Measurements from ENCODE around the gene TFAP2A. TPM values are rescaled to one million over a fixed set of nuclear protein-coding genes. Genes with fewer than 3 reads are reported as not detected.
A peak's percentile ranks its signal among the peaks of the same experiment; 100 is the strongest.

The TFAP2A gene
- total RNA-seq, 4 donors from 2014 or later = 0.31 to 4.6 (median 0.42) TPM; not detected in 1

DNA sequence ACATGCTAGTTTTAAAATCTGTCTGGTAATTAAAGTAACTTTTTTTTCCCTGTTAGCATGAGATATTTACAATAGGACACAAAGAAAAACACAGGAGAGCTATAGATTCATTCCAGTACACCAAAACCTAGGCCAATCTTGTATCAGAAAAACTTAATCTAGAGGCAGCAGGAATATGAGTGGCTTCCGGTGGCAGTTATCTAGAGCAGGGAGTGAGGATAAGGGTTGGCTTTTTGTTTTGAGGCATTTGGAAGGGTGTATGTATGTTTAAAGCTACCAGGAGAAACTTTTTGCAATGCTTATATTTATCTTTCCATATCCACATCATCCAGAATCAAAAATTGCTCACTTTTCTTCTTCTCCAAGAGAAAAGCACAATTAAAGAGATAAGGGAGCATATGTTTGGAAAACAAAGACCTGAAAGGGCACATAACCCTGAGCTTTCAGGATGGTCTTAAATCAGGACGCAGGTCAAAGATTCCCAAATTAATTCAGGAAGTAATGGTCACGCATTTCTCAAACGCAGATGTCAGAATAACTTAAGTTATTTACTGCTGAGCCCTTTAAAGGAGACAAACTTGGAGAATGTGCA lies 13.1 kb downstream of the TFAP2A start:
- peaks cover 4 to 23% (median 4%) of the 10 kb centered on the region in 3 donors for H3K4me1 ChIP-seq
- 32 to 51% methylated on average over 4 of the region's 4 CpGs for WGBS, 2 donors (ENCODE audit: low coverage in 1 of 2)
- ATAC-seq = no peak
- peaks cover 49% of the 10 kb centered on the region for H3K27me3 ChIP-seq
- TF ChIP-seq POLR2A (IDR thresholded peaks at IDR 0.05) (no peak), POLR2AphosphoS5 (IDR thresholded peaks at IDR 0.05) (no peak), EP300 (IDR thresholded peaks at IDR 0.05) (no peak)
- TF ChIP-seq, protein P1, sequence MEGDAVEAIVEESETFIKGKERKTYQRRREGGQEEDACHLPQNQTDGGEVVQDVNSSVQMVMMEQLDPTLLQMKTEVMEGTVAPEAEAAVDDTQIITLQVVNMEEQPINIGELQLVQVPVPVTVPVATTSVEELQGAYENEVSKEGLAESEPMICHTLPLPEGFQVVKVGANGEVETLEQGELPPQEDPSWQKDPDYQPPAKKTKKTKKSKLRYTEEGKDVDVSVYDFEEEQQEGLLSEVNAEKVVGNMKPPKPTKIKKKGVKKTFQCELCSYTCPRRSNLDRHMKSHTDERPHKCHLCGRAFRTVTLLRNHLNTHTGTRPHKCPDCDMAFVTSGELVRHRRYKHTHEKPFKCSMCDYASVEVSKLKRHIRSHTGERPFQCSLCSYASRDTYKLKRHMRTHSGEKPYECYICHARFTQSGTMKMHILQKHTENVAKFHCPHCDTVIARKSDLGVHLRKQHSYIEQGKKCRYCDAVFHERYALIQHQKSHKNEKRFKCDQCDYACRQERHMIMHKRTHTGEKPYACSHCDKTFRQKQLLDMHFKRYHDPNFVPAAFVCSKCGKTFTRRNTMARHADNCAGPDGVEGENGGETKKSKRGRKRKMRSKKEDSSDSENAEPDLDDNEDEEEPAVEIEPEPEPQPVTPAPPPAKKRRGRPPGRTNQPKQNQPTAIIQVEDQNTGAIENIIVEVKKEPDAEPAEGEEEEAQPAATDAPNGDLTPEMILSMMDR (IDR thresholded peaks at IDR 0.05) = no peak
- H3K27ac ChIP-seq = no peak overlapping the region
- H3K36me3 ChIP-seq = no peaks in the 10 kb centered on the region
- peaks cover 0 to 6% (median 0%) of the 10 kb centered on the region in 3 donors for H3K9me3 ChIP-seq
- H3K4me3 ChIP-seq = no peak overlapping the region

DNA sequence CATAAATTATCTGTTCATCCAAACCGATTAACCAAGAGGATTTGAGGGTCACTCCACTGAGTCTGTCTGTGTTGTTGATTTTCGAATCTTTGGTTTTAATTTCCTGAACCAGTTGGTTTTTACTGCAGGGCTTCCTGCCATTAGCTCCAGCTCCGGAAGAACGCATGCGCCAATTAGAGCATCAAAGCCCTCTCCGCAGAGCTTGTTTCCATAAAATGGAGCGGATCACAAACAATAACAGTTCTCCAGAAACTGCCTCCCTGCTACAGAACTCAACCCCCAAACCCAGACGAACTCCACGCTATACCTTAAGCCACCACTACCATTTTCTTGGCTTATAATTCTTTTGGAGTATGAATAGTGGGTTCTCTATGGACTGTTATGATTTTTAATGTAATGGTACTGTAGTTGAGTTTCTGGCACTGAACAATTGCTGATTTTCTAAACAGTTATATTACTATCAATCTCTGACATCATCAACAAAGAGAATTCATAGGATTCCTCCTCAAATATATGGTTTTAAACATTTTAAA lies 13.8 kb downstream of the TFAP2A start:
- no peak for TF ChIP-seq POLR2A (IDR thresholded peaks at IDR 0.05)
- TF ChIP-seq, protein P1 (IDR thresholded peaks at IDR 0.05) = no peak
- Histone ChIP-seq H3K4me3 (no peak overlapping the region), H3K27me3 (peaks cover 53% of the 10 kb centered on the region), H3K36me3 (no peaks in the 10 kb centered on the region), H3K27ac (no peak overlapping the region), H3K4me1 (peaks cover 4 to 23% (median 4%) of the 10 kb centered on the region in 3 donors), H3K9me3 (peaks cover 0 to 6% (median 0%) of the 10 kb centered on the region in 3 donors)
- ATAC-seq = no peak
- 19 to 43% methylated on average over 5 to 9 of the region's 9 CpGs for WGBS, 2 donors (ENCODE audit: low coverage in 1 of 2)

DNA sequence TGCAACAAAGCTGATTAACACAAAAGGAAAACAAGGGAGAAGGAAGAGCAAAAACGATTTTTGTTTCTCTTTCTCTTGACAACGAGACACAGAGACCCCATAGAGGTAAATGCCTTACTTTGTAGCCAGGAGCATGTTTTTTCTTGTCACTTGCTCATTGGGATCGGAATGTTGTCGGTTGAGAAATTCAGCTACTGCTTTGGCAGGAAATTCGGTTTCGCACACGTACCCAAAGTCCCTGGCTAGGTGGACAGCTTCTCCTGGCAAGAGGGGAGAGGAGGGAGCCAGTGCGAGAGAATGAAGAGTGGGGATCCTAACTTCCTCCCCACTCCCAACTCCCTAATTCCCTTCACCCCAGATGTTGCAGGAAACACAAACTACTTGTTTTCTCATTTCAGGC lies 14.5 kb downstream of the TFAP2A start:
- Histone ChIP-seq H3K4me1 (peaks cover 4 to 23% (median 4%) of the 10 kb centered on the region in 3 donors), H3K27ac (no peak overlapping the region), H3K36me3 (no peaks in the 10 kb centered on the region), H3K27me3 (peaks cover 61% of the 10 kb centered on the region), H3K9me3 (peaks cover 0 to 6% (median 0%) of the 10 kb centered on the region in 3 donors), H3K4me3 (no peak overlapping the region)
- no peak for ATAC-seq
- TF ChIP-seq POLR2AphosphoS5 (IDR thresholded peaks at IDR 0.05) (no peak), EP300 (IDR thresholded peaks at IDR 0.05) (no peak), POLR2A (IDR thresholded peaks at IDR 0.05) (no peak)
- TF ChIP-seq, protein P1 (IDR thresholded peaks at IDR 0.05) = no peak
- 55 to 57% methylated on average over 8 of the region's 8 CpGs for WGBS, 2 donors (ENCODE audit: low coverage in 1 of 2)

DNA sequence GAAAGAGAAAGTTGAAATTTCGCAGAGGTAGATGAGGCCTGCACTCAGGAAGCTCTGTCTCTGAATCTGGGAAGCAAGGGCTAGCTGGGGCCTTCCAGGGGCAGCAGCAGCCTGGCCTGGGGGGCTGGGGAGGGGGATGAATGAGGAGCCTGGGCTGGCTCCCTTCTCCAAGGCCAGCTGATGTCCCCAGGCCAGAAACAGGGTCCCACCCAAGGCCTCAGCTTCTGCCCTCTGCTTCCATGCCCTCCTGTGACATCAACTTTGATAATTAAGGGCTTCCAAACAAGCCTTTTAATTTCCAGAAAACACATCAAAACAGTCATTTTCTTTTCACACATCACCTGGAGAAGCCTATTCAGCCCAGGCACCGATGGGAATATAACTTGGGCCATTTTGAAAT lies 15.4 kb downstream of the TFAP2A start:
- Histone ChIP-seq H3K4me3 (no peak overlapping the region), H3K27me3 (peaks cover 70% of the 10 kb centered on the region), H3K27ac (no peak overlapping the region), H3K36me3 (no peaks in the 10 kb centered on the region), H3K4me1 (peaks cover 4 to 18% (median 4%) of the 10 kb centered on the region in 3 donors), H3K9me3 (peaks cover 0 to under 1% (median 0%) of the 10 kb centered on the region in 3 donors)
- 70% methylated on average over 2 of the region's 2 CpGs; no CpG with 5 or more reads in 1 of the 2 donors for WGBS, 2 donors (ENCODE audit: low coverage in 1 of 2)
- ATAC-seq = no peak
- no peak for TF ChIP-seq POLR2A (IDR thresholded peaks at IDR 0.05)

DNA sequence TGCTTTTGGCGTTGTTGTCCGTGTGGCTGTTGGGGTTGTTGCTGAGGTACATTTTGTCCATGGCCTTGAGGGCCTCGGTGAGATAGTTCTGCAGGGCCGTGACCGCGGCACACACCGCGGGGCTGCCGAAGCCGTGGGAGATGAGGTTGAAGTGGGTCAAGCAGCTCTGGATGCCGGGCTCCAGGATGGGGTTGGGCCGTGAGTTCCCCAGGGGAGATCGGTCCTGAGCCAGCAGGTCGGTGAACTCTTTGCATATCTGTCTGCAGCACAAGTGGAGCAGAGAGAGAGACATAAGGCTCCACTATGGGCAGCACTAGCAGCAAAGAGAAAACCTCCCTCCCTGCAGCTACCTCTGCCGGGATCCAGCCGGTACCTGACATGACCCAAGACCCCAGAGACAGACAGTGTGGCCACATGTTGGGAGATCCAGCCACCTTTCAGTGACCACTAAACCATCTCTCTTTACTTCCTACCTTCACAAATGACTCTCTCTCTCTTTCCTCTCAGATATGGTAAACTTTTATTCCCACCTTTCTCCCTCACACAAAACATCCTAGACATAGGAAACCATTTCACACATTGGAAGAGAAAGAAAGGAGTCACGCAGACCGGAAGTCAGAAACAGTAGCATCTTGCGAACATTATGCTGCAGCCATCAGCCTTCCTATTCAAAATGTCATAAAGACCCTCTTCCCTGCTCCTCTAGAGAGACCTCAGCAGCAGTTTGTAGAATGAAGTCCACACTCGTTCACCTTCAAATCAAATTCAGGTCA lies 16.2 kb downstream of the TFAP2A start:
- WGBS, 2 donors (ENCODE audit: low coverage in 1 of 2) = 75 to 97% methylated on average over 5 to 6 of the region's 20 CpGs
- ATAC-seq = no peak
- Histone ChIP-seq H3K36me3 (no peaks in the 10 kb centered on the region), H3K4me1 (peaks cover 4 to 11% (median 4%) of the 10 kb centered on the region in 3 donors), H3K27me3 (peaks cover 78% of the 10 kb centered on the region), H3K9me3 (no peaks in the 10 kb centered on the region), H3K4me3 (peak overlapping the region in 1 of 2 donors; percentile 29), H3K27ac (peak overlapping the region in 1 of 4 donors; percentile 29)
- TF ChIP-seq POLR2AphosphoS5 (IDR thresholded peaks at IDR 0.05) (no peak), EP300 (IDR thresholded peaks at IDR 0.05) (no peak), POLR2A (IDR thresholded peaks at IDR 0.05) (no peak)
- TF ChIP-seq, protein P1 (IDR thresholded peaks at IDR 0.05) = no peak
